Stimulated activated CD8-positive, alpha-beta memory T cell treated with anti-CD3 and anti-CD28 coated beads, Interleukin-2, amount 100 ng/mL, for 1 hour (primary cell): ENCODE results near the gene FCHSD2.

Experiments
- DNase-seq, 2 donors: peaks; one replicate each; pipeline ENCODE4 v3.0.0-alpha.2; 2020; ENCODE audit warnings: low read depth in 2 of 2

The FCHSD2 gene

GRCh38 chr11:73172992-73173656, 31.0 kb upstream of the FCHSD2 start:
- no peak for DNase-seq

- DNase-seq = no peak
These were observed 29.5 kb upstream of the FCHSD2 start for GRCh38 chr11:73171436-73172161.

- DNase-seq = no peak
These were observed 28.0 kb upstream of the FCHSD2 start for GRCh38 chr11:73170140-73170539.

- no peak for DNase-seq
These were observed 26.9 kb upstream of the FCHSD2 start for GRCh38 chr11:73168925-73169579.

- DNase-seq = no peak
These were observed 25.3 kb upstream of the FCHSD2 start for GRCh38 chr11:73167363-73167954.

GRCh38 chr11:73164803-73165540, 22.9 kb upstream of the FCHSD2 start:
- no peak for DNase-seq

GRCh38 chr11:73163638-73164174, 21.6 kb upstream of the FCHSD2 start:
- DNase-seq = no peak

GRCh38 chr11:73162196-73162740, 20.1 kb upstream of the FCHSD2 start:
- no peak for DNase-seq

- no peak for DNase-seq
These were observed 18.1 kb upstream of the FCHSD2 start for GRCh38 chr11:73160005-73160760.

GRCh38 chr11:73159297-73159696, 17.2 kb upstream of the FCHSD2 start:
- DNase-seq = no peak

- no peak for DNase-seq
These were observed 16.4 kb upstream of the FCHSD2 start for GRCh38 chr11:73158356-73159051.

- no peak for DNase-seq
These were observed 15.2 kb upstream of the FCHSD2 start for GRCh38 chr11:73157101-73158010.

- no peak for DNase-seq
These were observed 14.6 kb upstream of the FCHSD2 start for GRCh38 chr11:73156686-73157085.

GRCh38 chr11:73156114-73156513, 14.0 kb upstream of the FCHSD2 start:
- DNase-seq = no peak

GRCh38 chr11:73155102-73155501, 13.0 kb upstream of the FCHSD2 start:
- DNase-seq = no peak

GRCh38 chr11:73154178-73154577, 12.1 kb upstream of the FCHSD2 start:
- DNase-seq = no peak

GRCh38 chr11:73152861-73153483, 10.9 kb upstream of the FCHSD2 start:
- no peak for DNase-seq

GRCh38 chr11:73152086-73152853, 10.2 kb upstream of the FCHSD2 start:
- DNase-seq = no peak
